ENCODE results near the gene IQGAP2.

DNA sequence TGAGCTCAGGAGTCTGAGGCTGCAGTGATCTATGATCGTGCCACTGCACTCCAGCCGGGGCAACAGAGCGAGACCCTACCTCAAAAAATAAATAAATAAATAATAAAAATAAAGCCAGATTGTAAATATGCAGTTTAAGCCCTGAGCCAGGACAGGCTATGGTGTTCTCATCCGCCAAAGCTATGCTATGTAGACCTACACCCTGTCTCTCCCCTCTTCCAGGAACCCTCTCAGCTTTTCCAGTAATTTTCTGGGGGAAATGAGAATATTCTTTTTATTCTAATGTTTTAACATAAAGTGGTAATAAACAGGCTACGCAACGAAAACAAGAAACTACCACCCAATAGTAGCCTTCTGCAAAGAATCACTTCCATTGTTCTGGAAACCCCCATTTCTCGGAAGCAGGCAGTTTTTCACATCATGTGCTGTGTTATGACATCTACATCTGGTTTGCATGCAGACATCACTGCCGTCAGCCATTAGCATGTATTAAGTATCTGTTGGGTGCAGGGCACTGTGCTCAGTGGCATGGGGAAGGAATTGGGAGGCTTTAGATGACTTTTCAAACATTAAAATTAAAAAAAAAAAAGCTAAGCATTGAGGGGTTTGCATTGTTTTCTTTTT, 274.9 kb downstream of the IQGAP2 start:
- no peak for TF ChIP-seq POLR2A (IDR thresholded peaks at IDR 0.05)
- TF ChIP-seq, protein P1, sequence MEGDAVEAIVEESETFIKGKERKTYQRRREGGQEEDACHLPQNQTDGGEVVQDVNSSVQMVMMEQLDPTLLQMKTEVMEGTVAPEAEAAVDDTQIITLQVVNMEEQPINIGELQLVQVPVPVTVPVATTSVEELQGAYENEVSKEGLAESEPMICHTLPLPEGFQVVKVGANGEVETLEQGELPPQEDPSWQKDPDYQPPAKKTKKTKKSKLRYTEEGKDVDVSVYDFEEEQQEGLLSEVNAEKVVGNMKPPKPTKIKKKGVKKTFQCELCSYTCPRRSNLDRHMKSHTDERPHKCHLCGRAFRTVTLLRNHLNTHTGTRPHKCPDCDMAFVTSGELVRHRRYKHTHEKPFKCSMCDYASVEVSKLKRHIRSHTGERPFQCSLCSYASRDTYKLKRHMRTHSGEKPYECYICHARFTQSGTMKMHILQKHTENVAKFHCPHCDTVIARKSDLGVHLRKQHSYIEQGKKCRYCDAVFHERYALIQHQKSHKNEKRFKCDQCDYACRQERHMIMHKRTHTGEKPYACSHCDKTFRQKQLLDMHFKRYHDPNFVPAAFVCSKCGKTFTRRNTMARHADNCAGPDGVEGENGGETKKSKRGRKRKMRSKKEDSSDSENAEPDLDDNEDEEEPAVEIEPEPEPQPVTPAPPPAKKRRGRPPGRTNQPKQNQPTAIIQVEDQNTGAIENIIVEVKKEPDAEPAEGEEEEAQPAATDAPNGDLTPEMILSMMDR (IDR thresholded peaks at IDR 0.05), result no peak
